COR-L47 (cell line): Measurements from ENCODE around the gene MPZ.
"Not testable (repeated sequence)": the region's sequence is repeated elsewhere in the genome, so short reads cannot be mapped to it uniquely, and the experiment has no call there.

Source experiments
- DNase-seq: peaks from one replicate; lab custom pipeline; 2025; lab: John Stamatoyannopoulos, UW

The MPZ gene

GRCh38 chr1:161299347-161299746 lies 10.4 kb downstream of the MPZ start:
- DNase-seq: no peak

- no peak for DNase-seq
Observed at GRCh38 chr1:161298116-161298515, 11.7 kb downstream of the MPZ start.

GRCh38 chr1:161297415-161297814 lies 12.4 kb downstream of the MPZ start:
- no peak for DNase-seq

GRCh38 chr1:161290779-161291178 lies 19.0 kb downstream of the MPZ start:
- no peak for DNase-seq

- no peak for DNase-seq
Observed at GRCh38 chr1:161287482-161288054, 22.2 kb downstream of the MPZ start.

- no peak for DNase-seq
Observed at GRCh38 chr1:161285521-161285920, 24.2 kb downstream of the MPZ start.

GRCh38 chr1:161285113-161285512 lies 24.7 kb downstream of the MPZ start:
- no peak for DNase-seq

- DNase-seq: no peak
Observed at GRCh38 chr1:161282991-161283390, 26.8 kb downstream of the MPZ start.

GRCh38 chr1:161274874-161275273 lies 34.9 kb downstream of the MPZ start:
- no peak for DNase-seq

GRCh38 chr1:161273402-161273801 lies 36.4 kb downstream of the MPZ start:
- DNase-seq: no peak

- DNase-seq: no peak
Observed at GRCh38 chr1:161267321-161267720, 42.4 kb downstream of the MPZ start.

GRCh38 chr1:161266836-161267235 lies 42.9 kb downstream of the MPZ start:
- DNase-seq: no peak

GRCh38 chr1:161266202-161266601 lies 43.6 kb downstream of the MPZ start:
- DNase-seq: peak; percentile 46

GRCh38 chr1:161265305-161265704 lies 44.5 kb downstream of the MPZ start:
- no peak for DNase-seq

GRCh38 chr1:161261261-161262235 lies 48.2 kb downstream of the MPZ start:
- peak; percentile 1 for DNase-seq

- DNase-seq: no peak
Observed at GRCh38 chr1:161260376-161261260, 49.1 kb downstream of the MPZ start.

- DNase-seq: no peak
Observed at GRCh38 chr1:161259765-161260164, 50.0 kb downstream of the MPZ start.

- no peak for DNase-seq
Observed at GRCh38 chr1:161259345-161259702, 50.4 kb downstream of the MPZ start.

- DNase-seq: no peak
Observed at GRCh38 chr1:161258439-161259344, 51.1 kb downstream of the MPZ start, which contains the start of gene PCP4L1. TSS of gene PCP4L1 (plus strand) at chr1:161258745. CDS start at chr1:161258975, 230 bp downstream.

- not testable (repeated sequence) for DNase-seq
Observed at GRCh38 chr1:161257109-161257508, 52.7 kb downstream of the MPZ start.

GRCh38 chr1:161255955-161256520 lies 53.7 kb downstream of the MPZ start:
- not testable (repeated sequence) for DNase-seq
